Right cardiac atrium (tissue), 5 donors: Measurements from ENCODE around the gene CHRM4. TPM values are rescaled to one million over a fixed set of nuclear protein-coding genes. Genes with fewer than 3 reads are reported as not detected.
"Not testable (repeated sequence)": the region's sequence is repeated elsewhere in the genome, so short reads cannot be mapped to it uniquely, and the experiment has no call there.

Experiments used
- ATAC-seq, 2 donors: fragments of 200-7000 bp; cut with Tn5 transposase; one replicate each; pipeline versions ENCODE4 v1.8.0 to v1.9.1; 2020; ENCODE audit warnings: moderate library complexity in 2 of 2, mild to moderate bottlenecking in 1 of 2
- DNase-seq, 3 donors: peaks; one replicate each; pipeline ENCODE4 v3.0.0-alpha.2; 2020
- H3K27ac ChIP-seq: one replicate; pipeline ENCODE4 v1.5.1; 2013; ENCODE audit warnings: mild to moderate bottlenecking, low read length, control low read depth, moderate library complexity
- H3K27me3 ChIP-seq: one replicate; pipeline ENCODE4 v1.6.1; 2013; ENCODE audit not compliant: control insufficient read depth, insufficient read depth
- H3K4me1 ChIP-seq: one replicate; pipeline ENCODE4 v1.6.1; 2013; ENCODE audit warnings: low read length; ENCODE audit not compliant: control insufficient read depth, insufficient read depth
- H3K4me3 ChIP-seq: one replicate; pipeline ENCODE4 v1.5.1; 2013; ENCODE audit warnings: low read length, control low read depth
- H3K9me3 ChIP-seq: one replicate; pipeline ENCODE4 v1.6.1; 2013; ENCODE audit warnings: low read length; ENCODE audit not compliant: control insufficient read depth
- WGBS: extraction: QIAGEN DNeasy Blood & Tissue Kit; methylation state at CpG from one replicate; pipeline ENCODE4 v1.1.7; 2013; 5-methylcytosine and 5-hydroxymethylcytosine counted together
- intact Hi-C, 4 donors: fragments of 100-400 bp; cut with DNase I; formaldehyde crosslinking; loops; one replicate each; pipeline versions ENCODE4 v1.11.0 to v1.14.0; 2022 to 2023
- polyA plus RNA-seq: library from polyadenylated mRNA; stranded (reverse); fragments of 200-250 nt; gene quantifications from one replicate; pipeline ENCODE4 v1.2.3, GENCODE V29; 2013
- total RNA-seq, 4 donors: library from RNA; stranded (reverse); fragmentation: NEBNext Ultra II Directional; extraction: Animal tissue kit (Norgen Biotek cat#: 25700); gene quantifications; one replicate each; pipeline ENCODE4 v1.2.1, GENCODE V29; 2021
- donor health status: healthy with polysubstance abuse.
- donor health status: DM: no; HTN: yes; CAD: no.
- donor health status: DM: no; HTN: no; CAD: no.
- donor health status: DM: no; HTN: yes; CAD: no; lungs with severe emphysema.
- donor health status: DM: yes; HTN: yes; CAD: no.

CHRM4 gene
- total and polyA plus RNA-seq, 5 donors = 0.14 to 0.53 (median 0.20) TPM; not detected in 2

GRCh38 chr11:46381048-46381818 lies 10.3 kb downstream of the CHRM4 start, which contains the start of gene MDK:
Gene MDK (plus strand): TSS chr11:46381669. CDS start chr11:46382058, 389 bp downstream.
- Histone ChIP-seq H3K9me3 (no peaks in the 10 kb centered on the region), H3K27ac (peak within 1 kb of the TSS; percentile 42), H3K27me3 (no peaks in the 10 kb centered on the region), H3K4me1 (no peaks in the 10 kb centered on the region), H3K4me3 (peak within 1 kb of the TSS; percentile 69)
- 1% methylated on average over 95 of the region's 96 CpGs for WGBS
- ATAC-seq = peak; percentile 3 to 7
- peak in 2 of 3 donors; percentile 72 to 74 for DNase-seq
- intact Hi-C loops = loop anchor here in 1 of 4 donors (10.0 kb wide), 1 partner anchor 234 kb away; the partner anchor contains the start of genes ATG13 and HARBI1

- Histone ChIP-seq H3K27ac (peak overlapping the region; percentile 42), H3K4me3 (peak overlapping the region; percentile 69), H3K4me1 (no peaks in the 10 kb centered on the region), H3K9me3 (no peaks in the 10 kb centered on the region), H3K27me3 (no peaks in the 10 kb centered on the region)
- intact Hi-C loops = loop anchor here in 1 of 4 donors (10.0 kb wide), 1 partner anchor 234 kb away; the partner anchor contains the start of genes ATG13 and HARBI1
- DNase-seq = peak; percentile 71 to 90 (median 90)
- peak; percentile 51 to 62 for ATAC-seq
- 4% methylated on average over 45 of the region's 45 CpGs for WGBS
Measured at GRCh38 chr11:46380340-46381047, 11.1 kb downstream of the CHRM4 start.

- intact Hi-C loops = loop anchor here in 1 of 4 donors (10.0 kb wide), 1 partner anchor 235 kb away; the partner anchor contains the start of genes ATG13 and HARBI1
Measured at GRCh38 chr11:46379482-46380293, 11.9 kb downstream of the CHRM4 start.

GRCh38 chr11:46378811-46379481 lies 12.6 kb downstream of the CHRM4 start:
- 66% methylated on average over 20 of the region's 20 CpGs for WGBS
- Histone ChIP-seq H3K27ac (no peak overlapping the region), H3K4me1 (no peaks in the 10 kb centered on the region), H3K9me3 (no peaks in the 10 kb centered on the region), H3K4me3 (no peak overlapping the region), H3K27me3 (no peaks in the 10 kb centered on the region)
- ATAC-seq (no peak), DNase-seq (peak in 2 of 3 donors; percentile 62 to 63)
- intact Hi-C loops = no loop called here

More at GRCh38 chr11:46379482-46380293, 11.9 kb downstream of the CHRM4 start:
- H3K27me3 ChIP-seq, H3K4me1 ChIP-seq, H3K9me3 ChIP-seq, H3K4me3 ChIP-seq, H3K27ac ChIP-seq: not testable (repeated sequence)
- 72% methylated on average over 34 of the region's 36 CpGs for WGBS
- DNase-seq = peak in 2 of 3 donors; percentile 62 to 65
- peak; percentile 6 to 27 for ATAC-seq

- no peaks in the 10 kb centered on the region for H3K27me3 ChIP-seq
- intact Hi-C loops = no loop called here
- 89% methylated on average over 10 of the region's 10 CpGs for WGBS
- no peak overlapping the region for H3K4me3 ChIP-seq
- DNase-seq = peak in 2 of 3 donors; percentile 37 to 52
- H3K27ac ChIP-seq = no peak overlapping the region
- H3K9me3 ChIP-seq = no peaks in the 10 kb centered on the region
- H3K4me1 ChIP-seq = no peaks in the 10 kb centered on the region
- ATAC-seq = no peak
Measured at GRCh38 chr11:46378296-46378695, 13.3 kb downstream of the CHRM4 start.

- DNase-seq = no peak
- ATAC-seq = no peak
- intact Hi-C loops = no loop called here
- Histone ChIP-seq H3K27me3 (no peaks in the 10 kb centered on the region), H3K4me3 (no peak overlapping the region), H3K9me3 (no peaks in the 10 kb centered on the region), H3K4me1 (no peaks in the 10 kb centered on the region), H3K27ac (no peak overlapping the region)
- WGBS = 89% methylated on average over 5 of the region's 5 CpGs
Measured at GRCh38 chr11:46377831-46378230, 13.7 kb downstream of the CHRM4 start.

GRCh38 chr11:46377290-46377689 lies 14.3 kb downstream of the CHRM4 start:
- 94% methylated on average over 11 of the region's 11 CpGs for WGBS
- no peak for ATAC-seq

GRCh38 chr11:46376258-46377050 lies 15.1 kb downstream of the CHRM4 start:
- WGBS = 88% methylated on average over 19 of the region's 19 CpGs
- ATAC-seq = no peak
- H3K4me1 ChIP-seq = no peaks in the 10 kb centered on the region
- peak in 2 of 3 donors; percentile 48 to 49 for DNase-seq
- H3K9me3 ChIP-seq = no peaks in the 10 kb centered on the region
- intact Hi-C loops = no loop called here
- H3K4me3 ChIP-seq = no peak overlapping the region
- H3K27me3 ChIP-seq = no peaks in the 10 kb centered on the region
- no peak overlapping the region for H3K27ac ChIP-seq

More at GRCh38 chr11:46377290-46377689, 14.3 kb downstream of the CHRM4 start:
- Histone ChIP-seq H3K27ac (no peak overlapping the region), H3K27me3 (no peaks in the 10 kb centered on the region), H3K4me3 (no peak overlapping the region), H3K9me3 (no peaks in the 10 kb centered on the region), H3K4me1 (no peaks in the 10 kb centered on the region)
- DNase-seq = peak in 1 of 3 donors; percentile 35
- intact Hi-C loops = no loop called here

GRCh38 chr11:46375392-46376101 lies 16.0 kb downstream of the CHRM4 start:
- 95% methylated on average over 38 of the region's 38 CpGs for WGBS

More at GRCh38 chr11:46375392-46376101, 16.0 kb downstream of the CHRM4 start:
- intact Hi-C loops = no loop called here
- Histone ChIP-seq H3K4me3 (no peak overlapping the region), H3K27ac (no peak overlapping the region), H3K4me1 (no peaks in the 10 kb centered on the region), H3K9me3 (no peaks in the 10 kb centered on the region), H3K27me3 (no peaks in the 10 kb centered on the region)
- ATAC-seq = no peak
- peak in 2 of 3 donors; percentile 54 to 61 for DNase-seq
